GM12875 (cell line): ENCODE data around the gene SSNA1.

ENCODE experiments used
- H3K4me3 ChIP-seq: one replicate; pipeline ENCODE4 v1.5.1; 2011; ENCODE audit warnings: low read depth, low read length, control low read depth
- CTCF ChIP-seq: IDR thresholded peaks from 2 replicates; pipeline ENCODE4 v1.5.1; 2011; ENCODE audit warnings: low read depth, mild to moderate bottlenecking, control low read depth, inconsistent platforms, low read length, moderate library complexity, borderline replicate concordance; ENCODE audit not compliant: insufficient read depth

Gene SSNA1

GRCh38 chr9:137216188-137216965, 27.9 kb downstream of the SSNA1 start:
- no peak overlapping the region for H3K4me3 ChIP-seq
- TF ChIP-seq CTCF: no peak

- TF ChIP-seq CTCF: no peak
- no peak overlapping the region for H3K4me3 ChIP-seq
Measured at GRCh38 chr9:137217276-137218211, 29.1 kb downstream of the SSNA1 start.

GRCh38 chr9:137218212-137218753, 29.8 kb downstream of the SSNA1 start:
- H3K4me3 ChIP-seq: no peak overlapping the region
- no peak for TF ChIP-seq CTCF

- H3K4me3 ChIP-seq: no peak overlapping the region
- TF ChIP-seq CTCF: no peak
Measured at GRCh38 chr9:137218754-137219271, 30.3 kb downstream of the SSNA1 start.

GRCh38 chr9:137219757-137220316, 31.4 kb downstream of the SSNA1 start:
- no peak for TF ChIP-seq CTCF
- H3K4me3 ChIP-seq: no peak overlapping the region

- no peak for TF ChIP-seq CTCF
Measured at GRCh38 chr9:137220317-137221094, 32.0 kb downstream of the SSNA1 start.

More at GRCh38 chr9:137220317-137221094, 32.0 kb downstream of the SSNA1 start:
- H3K4me3 ChIP-seq: no peak overlapping the region
